Thoracic aorta (tissue), 2 donors: ENCODE results near the gene LDLRAD4. TPM values are rescaled to one million over a fixed set of nuclear protein-coding genes. Genes with fewer than 3 reads are reported as not detected.
A peak's percentile ranks its signal among the peaks of the same experiment; 100 is the strongest.

Experiments used
- ATAC-seq: fragments of 150-250 bp; one replicate; pipeline ENCODE4 v1.8.0; 2017; ENCODE audit warnings: low read depth; ENCODE audit not compliant: insufficient number of reproducible peaks, low FRiP score
- DNase-seq: peaks from one replicate; pipeline ENCODE4 v3.0.0-alpha.2; 2020; ENCODE audit warnings: low spot score
- H3K27ac ChIP-seq, 2 donors: fragments of 200-600 bp; sonication (generic); 1 replicate in 1 of 2; 2 replicates in 1 of 2; pipeline ENCODE4 v1.5.1; 2016; ENCODE audit warnings: mild to moderate bottlenecking in 2 of 2, moderate library complexity in 2 of 2
- H3K27me3 ChIP-seq: fragments of 200-600 bp; sonication (generic); replicated peaks from 2 replicates; pipeline ENCODE4 v1.6.0; 2016; ENCODE audit warnings: mild to moderate bottlenecking; ENCODE audit not compliant: insufficient read depth
- H3K36me3 ChIP-seq: fragments of 200-600 bp; sonication (generic); one replicate; pipeline ENCODE4 v1.5.1; 2016
- H3K4me1 ChIP-seq, 2 donors: fragments of 200-600 bp; sonication (generic); 1 replicate in 1 of 2; 2 replicates in 1 of 2; pipeline versions ENCODE4 v1.5.1 to v1.6.0; 2016; ENCODE audit warnings: low read depth in 2 of 2, mild to moderate bottlenecking in 1 of 2; ENCODE audit not compliant: control insufficient read depth in 1 of 2
- H3K4me3 ChIP-seq: fragments of 200-600 bp; sonication (generic); 2 replicates; pipeline ENCODE4 v1.5.1; 2016; ENCODE audit warnings: mild to moderate bottlenecking
- H3K9me3 ChIP-seq: fragments of 200-600 bp; sonication (generic); 2 replicates; pipeline ENCODE4 v1.5.1; 2016
- CTCF ChIP-seq: fragments of 200-600 bp; sonication (generic); IDR thresholded peaks from one replicate; pipeline ENCODE4 v1.5.1; 2019; ENCODE audit warnings: antibody characterized with exemption
- total RNA-seq, 2 donors: library from RNA; depleted of rRNA; stranded (reverse); fragments of >200 nt; gene quantifications; one replicate each; pipeline versions ENCODE4 v1.1.0 to v1.2.3, GENCODE V29; 2016

LDLRAD4 gene
- total RNA-seq, 2 donors from 2014 or later, result 98.4 to 135 TPM

GRCh38 chr18:13447621-13448334 is 229.2 kb downstream of the LDLRAD4 start:
- H3K27me3 ChIP-seq, result no peaks in the 10 kb centered on the region
- H3K4me3 ChIP-seq, result peak overlapping the region; percentile 59
- DNase-seq (no peak), ATAC-seq (no peak)
- H3K36me3 ChIP-seq, result no peaks in the 10 kb centered on the region
- no peak for TF ChIP-seq CTCF
- peak overlapping the region; percentile 65 to 70 for H3K27ac ChIP-seq
- H3K4me1 ChIP-seq, result peaks cover 26 to 46% of the 10 kb centered on the region in 2 donors
- H3K9me3 ChIP-seq, result no peaks in the 10 kb centered on the region

GRCh38 chr18:13448335-13448795 is 229.8 kb downstream of the LDLRAD4 start:
- Histone ChIP-seq H3K27me3 (no peaks in the 10 kb centered on the region), H3K9me3 (no peaks in the 10 kb centered on the region), H3K4me1 (peaks cover 28 to 52% of the 10 kb centered on the region in 2 donors), H3K4me3 (peak overlapping the region; percentile 59), H3K27ac (peak overlapping the region; percentile 65 to 70), H3K36me3 (no peaks in the 10 kb centered on the region)
- no peak for DNase-seq
- ATAC-seq, result no peak
- no peak for TF ChIP-seq CTCF

DNA sequence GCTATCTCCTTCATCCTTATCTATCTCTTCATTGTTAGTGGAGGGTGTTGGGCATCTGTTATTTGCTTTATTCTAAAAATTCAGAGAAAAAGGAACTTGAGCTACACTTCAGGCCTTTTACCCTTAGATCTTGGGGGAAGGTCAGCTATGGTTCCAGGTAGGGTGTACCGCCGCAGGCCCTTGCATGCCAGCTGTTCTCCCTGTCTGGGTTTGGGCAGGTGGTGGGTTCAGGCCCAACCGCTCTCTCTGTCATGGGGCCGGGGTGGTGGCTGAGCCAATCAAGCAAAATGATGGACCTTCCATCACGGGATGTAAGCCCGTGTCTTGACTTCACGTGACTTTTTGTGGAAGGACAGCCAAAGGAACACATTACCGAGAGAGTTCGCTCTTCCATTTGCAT is 231.1 kb downstream of the LDLRAD4 start:
- Histone ChIP-seq H3K36me3 (no peaks in the 10 kb centered on the region), H3K9me3 (no peaks in the 10 kb centered on the region), H3K4me3 (no peak overlapping the region), H3K27ac (peak overlapping the region in 1 of 2 donors; percentile 30), H3K27me3 (no peaks in the 10 kb centered on the region), H3K4me1 (peaks cover 28 to 65% of the 10 kb centered on the region in 2 donors)
- no peak for TF ChIP-seq CTCF
- ATAC-seq, result no peak
- DNase-seq, result no peak

GRCh38 chr18:13450289-13451212 is 232.0 kb downstream of the LDLRAD4 start:
- Histone ChIP-seq H3K4me3 (no peak overlapping the region), H3K27ac (peak overlapping the region in 1 of 2 donors; percentile 84), H3K36me3 (no peaks in the 10 kb centered on the region), H3K27me3 (no peaks in the 10 kb centered on the region), H3K4me1 (peaks cover 28 to 68% of the 10 kb centered on the region in 2 donors), H3K9me3 (no peaks in the 10 kb centered on the region)
- ATAC-seq, result no peak
- no peak for TF ChIP-seq CTCF
- no peak for DNase-seq

DNA sequence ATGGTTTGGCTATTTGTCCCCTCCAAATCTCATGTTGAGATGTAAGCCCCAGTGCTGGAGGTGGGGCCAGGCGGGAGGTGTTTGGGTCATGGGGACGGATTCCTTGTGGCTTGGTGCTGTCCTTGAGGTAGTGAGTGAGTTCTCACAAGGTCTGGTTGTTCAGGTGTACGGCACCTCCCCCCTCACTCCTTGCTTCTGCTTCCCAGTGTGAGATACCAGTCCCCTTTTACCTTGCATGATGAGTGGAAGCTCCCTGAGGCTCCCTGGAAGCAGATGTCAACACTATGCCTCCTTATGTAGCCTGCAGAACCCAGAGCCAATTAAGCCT is 232.6 kb downstream of the LDLRAD4 start:
- Histone ChIP-seq H3K4me3 (no peak overlapping the region), H3K27ac (peak overlapping the region; percentile 71 to 84), H3K36me3 (no peaks in the 10 kb centered on the region), H3K27me3 (no peaks in the 10 kb centered on the region), H3K9me3 (no peaks in the 10 kb centered on the region), H3K4me1 (peaks cover 28 to 75% of the 10 kb centered on the region in 2 donors)
- DNase-seq (no peak), ATAC-seq (no peak)
- no peak for TF ChIP-seq CTCF
